Tibial nerve (tissue), 4 donors: ENCODE results near the gene FAM227B.

ENCODE experiments used
- EP300 ChIP-seq, 2 donors: sonication (generic); formaldehyde crosslinking; IDR thresholded peaks; one replicate each; pipeline ENCODE4 v1.6.1; 2017; ENCODE audit warnings: antibody characterized with exemption in 2 of 2, mild to moderate bottlenecking in 1 of 2
- POLR2A ChIP-seq, 2 donors: fragments of 450-650 bp; IDR thresholded peaks; one replicate each; pipeline ENCODE4 v1.6.1; 2017; ENCODE audit warnings: antibody characterized with exemption in 2 of 2, mild to moderate bottlenecking in 2 of 2, moderate library complexity in 2 of 2
- TF ChIP-seq, protein P1 (sequence below), 5 experiments: fragments of 200-600 bp in 3 of 5; fragments of 450-650 bp in 2 of 5; sonication (generic) in 3 of 5; IDR thresholded peaks; one replicate each; pipeline ENCODE4 v1.5.1; 2016 to 2019; ENCODE audit warnings: antibody characterized with exemption in 5 of 5, mild to moderate bottlenecking in 3 of 5, moderate library complexity in 2 of 5

DNA sequence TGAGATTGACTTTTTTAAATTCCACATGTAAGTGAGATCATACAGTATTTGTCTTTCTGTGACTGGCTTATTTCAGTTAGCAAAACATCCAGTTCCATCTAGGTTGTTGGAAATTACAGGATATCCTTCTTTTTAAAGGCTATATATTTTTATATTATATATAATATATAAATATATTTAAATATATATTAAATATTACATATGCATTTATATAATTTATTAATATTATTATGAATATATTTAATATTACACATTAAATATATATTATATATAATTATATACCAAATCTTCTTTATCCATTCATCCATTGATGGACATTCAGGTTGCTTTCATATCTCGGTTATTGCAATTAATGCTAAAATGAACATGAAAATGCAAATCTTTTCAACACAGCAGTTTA is 49.9 kb downstream of the FAM227B start:
- TF ChIP-seq, protein P1, sequence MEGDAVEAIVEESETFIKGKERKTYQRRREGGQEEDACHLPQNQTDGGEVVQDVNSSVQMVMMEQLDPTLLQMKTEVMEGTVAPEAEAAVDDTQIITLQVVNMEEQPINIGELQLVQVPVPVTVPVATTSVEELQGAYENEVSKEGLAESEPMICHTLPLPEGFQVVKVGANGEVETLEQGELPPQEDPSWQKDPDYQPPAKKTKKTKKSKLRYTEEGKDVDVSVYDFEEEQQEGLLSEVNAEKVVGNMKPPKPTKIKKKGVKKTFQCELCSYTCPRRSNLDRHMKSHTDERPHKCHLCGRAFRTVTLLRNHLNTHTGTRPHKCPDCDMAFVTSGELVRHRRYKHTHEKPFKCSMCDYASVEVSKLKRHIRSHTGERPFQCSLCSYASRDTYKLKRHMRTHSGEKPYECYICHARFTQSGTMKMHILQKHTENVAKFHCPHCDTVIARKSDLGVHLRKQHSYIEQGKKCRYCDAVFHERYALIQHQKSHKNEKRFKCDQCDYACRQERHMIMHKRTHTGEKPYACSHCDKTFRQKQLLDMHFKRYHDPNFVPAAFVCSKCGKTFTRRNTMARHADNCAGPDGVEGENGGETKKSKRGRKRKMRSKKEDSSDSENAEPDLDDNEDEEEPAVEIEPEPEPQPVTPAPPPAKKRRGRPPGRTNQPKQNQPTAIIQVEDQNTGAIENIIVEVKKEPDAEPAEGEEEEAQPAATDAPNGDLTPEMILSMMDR (IDR thresholded peaks at IDR 0.05) = no peak
- TF ChIP-seq POLR2A (IDR thresholded peaks at IDR 0.05) (no peak), EP300 (IDR thresholded peaks at IDR 0.05) (no peak)
